22Rv1 (cell line): ENCODE data around the gene COL1A1.

Source experiments
- CTCF ChIP-seq: fragments of 450-650 bp; IDR thresholded peaks from 2 replicates; pipeline ENCODE4 v1.5.1; 2017; ENCODE audit warnings: mild to moderate bottlenecking
- ZFX ChIP-seq: fragments of 450-650 bp; IDR thresholded peaks from 2 replicates; pipeline ENCODE4 v1.6.1; 2017; ENCODE audit warnings: antibody characterized with exemption, borderline replicate concordance

- TF ChIP-seq CTCF (no peak), ZFX (no peak)
Observed at GRCh38 chr17:50149091-50149416, 52.4 kb downstream of the COL1A1 start.
